HepG2 (cell line): ENCODE data around the gene CD200. TPM values are rescaled to one million over a fixed set of nuclear protein-coding genes. Genes with fewer than 3 reads are reported as not detected.

ENCODE experiments used
- ATAC-seq: fragments of 200-7000 bp; cut with Tn5 transposase; 3 replicates; pipeline ENCODE4 v1.9.1; 2020; ENCODE audit warnings: mild to moderate bottlenecking, moderate library complexity
- BruUV-seq: library from RNA; stranded (reverse); fragments of 400-500 nt; replicated peaks from 2 replicates; lab custom pipeline; 2021; lab: Mats Ljungman, UMichigan
- CTCF ChIA-PET: fragments of 300-600 bp; formaldehyde crosslinking; extraction: SDS; loops from one replicate; lab custom pipeline; 2021; ENCODE audit warnings: low total read pairs, inconsistent platforms, low intra/inter-chr PET ratio; lab: Yijun Ruan, JAX
- POLR2A ChIA-PET: fragments of 350-600 bp; sonication (Branson Sonifier 250); formaldehyde crosslinking; loops from one replicate; lab custom pipeline; 2020; ENCODE audit warnings: antibody characterized with exemption, inconsistent platforms; lab: Yijun Ruan, JAX
- DNase-seq: peaks from one replicate; pipeline ENCODE4 v3.0.0-alpha.2; 2015; ENCODE audit warnings: low spot score
- FAIRE-seq: peaks from 3 replicates; lab custom pipeline; 2011; peaks lifted over from hg19 to GRCh38; lab: Jason Lieb, UNC
- H2AFZ ChIP-seq: one replicate; pipeline ENCODE4 v1.6.1; 2011; ENCODE audit warnings: low read length, inconsistent platforms
- H3K27ac ChIP-seq: fragments of 300-600 bp; 3 replicates; pipeline ENCODE4 v1.8.0; 2011; ENCODE audit warnings: mixed run types, mild to moderate bottlenecking, mixed read lengths, low read length, inconsistent platforms; ENCODE audit not compliant: insufficient read depth; ENCODE audit errors: extremely low read length
- H3K27me3 ChIP-seq, 2 experiments: fragments of 200-600 bp in 1 of 2; 2 replicates in 1 of 2; 3 replicates in 1 of 2; pipeline versions ENCODE4 v1.6.0 to v1.8.0; 2011; ENCODE audit warnings: low read length in 2 of 2, mild to moderate bottlenecking in 2 of 2, moderate library complexity in 2 of 2, inconsistent platforms in 1 of 2; ENCODE audit not compliant: insufficient read depth in 2 of 2, control insufficient read depth in 1 of 2
- H3K36me3 ChIP-seq, 2 experiments: fragments of 200-600 bp in 1 of 2; replicated peaks in 1 of 2; 2 replicates in 1 of 2; 3 replicates in 1 of 2; pipeline versions ENCODE4 v1.5.1 to v1.8.0; 2011; ENCODE audit warnings: low read length in 2 of 2, inconsistent platforms in 1 of 2; ENCODE audit not compliant: insufficient read depth in 2 of 2, control insufficient read depth in 1 of 2
- H3K4me1 ChIP-seq: 2 replicates; pipeline ENCODE4 v1.5.1; 2012; ENCODE audit warnings: low read length, inconsistent platforms; ENCODE audit not compliant: insufficient read depth
- H3K4me2 ChIP-seq: 2 replicates; pipeline ENCODE4 v1.6.0; 2011; ENCODE audit warnings: low read depth, low read length, inconsistent platforms
- H3K4me3 ChIP-seq, 3 experiments: fragments of 200-600 bp in 1 of 3; sonication (generic), shearing (Covaris generic) in 1 of 3; replicated peaks in 1 of 3; 2 replicates each; pipeline ENCODE4 v1.5.1; 2011 to 2016; ENCODE audit warnings: low read length in 3 of 3, inconsistent platforms in 2 of 3, low read depth in 2 of 3, mild to moderate bottlenecking in 2 of 3, control low read depth in 1 of 3, mixed read lengths in 1 of 3; ENCODE audit not compliant: insufficient read depth in 1 of 3
- H3K79me2 ChIP-seq: one replicate; pipeline ENCODE4 v1.6.1; 2011; ENCODE audit warnings: low read length, inconsistent platforms; ENCODE audit not compliant: insufficient read depth
- H3K9ac ChIP-seq: 2 replicates; pipeline ENCODE4 v1.6.0; 2011; ENCODE audit warnings: mild to moderate bottlenecking, low read depth, low read length, inconsistent platforms; ENCODE audit not compliant: insufficient read depth
- H3K9me3 ChIP-seq: 2 replicates; pipeline ENCODE4 v1.5.1; 2012; ENCODE audit warnings: mild to moderate bottlenecking, low read length
- H4K20me1 ChIP-seq: 2 replicates; pipeline ENCODE4 v1.6.0; 2011; ENCODE audit warnings: inconsistent platforms, mild to moderate bottlenecking, low read length, moderate library complexity; ENCODE audit not compliant: insufficient read depth
- DBP ChIP-seq: sonication (generic); formaldehyde crosslinking; IDR thresholded peaks from 2 replicates; pipeline ENCODE4 v1.4.0; 2020; ENCODE audit warnings: missing genetic modification reagents; ENCODE audit errors: not compliant biosample characterization
- ELF1 ChIP-seq: sonication (generic); formaldehyde crosslinking; IDR thresholded peaks from 2 replicates; pipeline ENCODE4 v1.4.0; 2020; ENCODE audit warnings: missing genetic modification reagents
- HNF4A ChIP-seq: sonication (generic); formaldehyde crosslinking; IDR thresholded peaks from 2 replicates; pipeline ENCODE4 v1.4.0; 2020; ENCODE audit warnings: missing genetic modification reagents
- MLLT10 ChIP-seq: sonication (generic); formaldehyde crosslinking; IDR thresholded peaks from 2 replicates; pipeline ENCODE4 v1.4.0; 2020; ENCODE audit warnings: missing genetic modification reagents
- NFKB2 ChIP-seq: sonication (generic); formaldehyde crosslinking; IDR thresholded peaks from 2 replicates; pipeline ENCODE4 v1.4.0; 2020; ENCODE audit warnings: missing genetic modification reagents, borderline replicate concordance
- PPARG ChIP-seq: conservative IDR thresholded peaks from 2 replicates; pipeline ENCODE4 v1.6.1; 2016; ENCODE audit warnings: missing biosample characterization, missing genetic modification reagents
- U2AF1 ChIP-seq: fragments of 200-400 bp; formaldehyde crosslinking; optimal IDR thresholded peaks from 2 replicates; pipeline ENCODE3; 2017; ENCODE audit warnings: mild to moderate bottlenecking, low read depth, low read length
- ZNF547 ChIP-seq: sonication (generic); formaldehyde crosslinking; IDR thresholded peaks from 2 replicates; pipeline ENCODE4 v1.5.1; 2020; ENCODE audit warnings: mild to moderate bottlenecking, missing genetic modification reagents
- ZNF737 ChIP-seq: sonication (generic); formaldehyde crosslinking; IDR thresholded peaks from 2 replicates; pipeline ENCODE4 v1.5.0; 2020; ENCODE audit warnings: missing genetic modification reagents, mild to moderate bottlenecking, borderline replicate concordance
- ZNF746 ChIP-seq: sonication (generic); formaldehyde crosslinking; IDR thresholded peaks from 2 replicates; pipeline ENCODE4 v1.8.0; 2022; ENCODE audit warnings: mild to moderate bottlenecking, missing genetic modification reagents
- WGBS: methylation state at CpG from one replicate; pipeline ENCODE4 v1.1.6; 2017; ENCODE audit warnings: low lambda C conversion rate; 5-methylcytosine and 5-hydroxymethylcytosine counted together
- in situ Hi-C: cut with HindIII; loops from 2 replicates; pipeline ENCODE4 v1.10.0; 2017; ENCODE audit warnings: low pct_unique_long_range_greater_than_20kb; ENCODE audit not compliant: extremely low pct_ligation_motif_present
- intact Hi-C: fragments of 100-400 bp; cut with micrococcal nuclease; formaldehyde crosslinking; loops from one replicate; pipeline ENCODE4 v1.10.0; 2022; ENCODE audit not compliant: unreplicated experiment
- polyA plus RNA-seq, 8 experiments: library from polyadenylated mRNA; depleted of rRNA in 3 of 8; stranded (reverse) in 7 of 8; unstranded in 1 of 8; fragments of >200 nt; fragmentation: Illumina TruSeq in 4 of 8; extraction: Trizol in 4 of 8; gene quantifications; 2 replicates each; pipeline versions ENCODE4 v1.2.1 to v1.2.3, GENCODE V29; 2011 to 2016; ENCODE audit warnings: low read depth in 4 of 8, missing spikeins in 1 of 8, mixed read lengths in 1 of 8; ENCODE audit not compliant: insufficient read depth in 1 of 8
- total RNA-seq, 5 experiments: library from RNA; depleted of rRNA; stranded (reverse); fragments of >200 nt; fragmentation: Illumina TruSeq; extraction: Trizol; gene quantifications; 2 replicates each; pipeline ENCODE4 v1.2.3, GENCODE V29; 2016; ENCODE audit warnings: low read depth in 1 of 5
- TF ChIP-seq, protein P1 (sequence below): sonication (generic); formaldehyde crosslinking; IDR thresholded peaks from 2 replicates; pipeline ENCODE4 v1.9.0; 2021; ENCODE audit warnings: mild to moderate bottlenecking, missing genetic modification reagents
- TF ChIP-seq, protein P2 (sequence below): sonication (generic); formaldehyde crosslinking; IDR thresholded peaks from 2 replicates; pipeline ENCODE4 v1.8.1; 2023; ENCODE audit warnings: mild to moderate bottlenecking, moderate library complexity, missing genetic modification reagents

Gene CD200
- total and polyA plus RNA-seq, 2 of the 13 experiments (the other 11 are each of a cell fraction or from before 2014, with no cell fraction given): not detected

DNA sequence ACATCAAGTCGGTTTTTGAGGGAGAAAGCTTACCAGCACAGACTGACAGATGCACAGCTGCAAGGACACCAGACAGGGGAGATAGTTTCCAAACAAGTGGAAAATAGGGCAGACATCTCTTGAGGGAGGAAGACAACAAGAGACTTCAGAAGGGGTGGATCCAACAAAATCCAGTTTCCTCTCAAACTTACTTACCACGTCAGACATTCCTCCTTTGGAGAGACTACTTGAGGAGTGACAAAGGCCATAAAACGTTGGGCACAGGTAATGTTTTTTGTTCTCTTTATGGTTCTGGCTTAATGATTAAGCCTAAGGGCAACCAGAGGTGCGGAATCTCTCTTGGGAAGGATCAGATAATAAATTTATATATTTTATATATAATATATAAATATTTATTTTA is 76.1 kb downstream of the CD200 start:
- H3K4me1 ChIP-seq: no peaks in the 10 kb centered on the region
- no peak overlapping the region for H2AFZ ChIP-seq
- FAIRE-seq (no peak), DNase-seq (no peak), ATAC-seq (no peak)
- H3K4me2 ChIP-seq: no peak overlapping the region
- no peaks in the 10 kb centered on the region for H3K27me3 ChIP-seq
- no peaks in the 10 kb centered on the region for H3K9me3 ChIP-seq
- H3K9ac ChIP-seq: no peak overlapping the region
- 1% methylated on average over 4 of the region's 4 CpGs for WGBS
- H3K4me3 ChIP-seq: no peak overlapping the region
- ChIA-PET POLR2A (no interaction called here), CTCF (no interaction called here)
- BruUV-seq: no TSS peak
- H3K27ac ChIP-seq: no peak overlapping the region
- no peaks in the 10 kb centered on the region for H3K79me2 ChIP-seq
- in situ Hi-C loops: no loop called here
- intact Hi-C loops: no loop called here
- TF ChIP-seq ZNF746 (CRISPR knock-in tag) (no peak), HNF4A (no peak), ZNF547 (no peak), ELF1 (no peak), MLLT10 (CRISPR knock-in tag) (no peak), U2AF1 (no peak), PPARG (CRISPR knock-in tag) (no peak), DBP (CRISPR knock-in tag) (no peak), NFKB2 (CRISPR knock-in tag) (no peak), ZNF737 (CRISPR knock-in tag) (no peak)
- H3K36me3 ChIP-seq: no peaks in the 10 kb centered on the region
- no peaks in the 10 kb centered on the region for H4K20me1 ChIP-seq

DNA sequence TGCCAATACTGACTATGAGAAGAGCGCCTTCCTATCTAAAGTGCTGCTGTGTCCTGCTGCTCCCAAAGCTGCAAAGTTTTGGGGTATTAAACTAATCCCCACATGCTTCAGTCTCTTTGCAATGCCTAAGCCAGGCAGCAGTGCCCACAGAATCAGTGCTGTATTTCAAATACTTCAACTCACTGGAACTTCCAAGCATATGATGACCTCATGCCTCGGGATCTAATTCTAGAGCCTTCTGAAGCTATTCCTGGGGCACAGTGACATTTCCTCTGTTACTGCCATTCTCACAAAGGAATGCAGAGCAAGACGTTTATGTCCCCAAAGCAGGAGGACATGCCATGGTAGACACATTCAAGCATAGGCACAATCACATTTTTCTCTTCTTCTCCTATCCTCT is 78.5 kb downstream of the CD200 start:
- in situ Hi-C loops (no loop called here), intact Hi-C loops (no loop called here)
- no TSS peak for BruUV-seq
- H3K27ac ChIP-seq: no peak overlapping the region
- H3K27me3 ChIP-seq: no peaks in the 10 kb centered on the region
- DNase-seq (no peak), FAIRE-seq (no peak), ATAC-seq (no peak)
- no peaks in the 10 kb centered on the region for H4K20me1 ChIP-seq
- ChIA-PET POLR2A (no interaction called here), CTCF (no interaction called here)
- H3K4me3 ChIP-seq: no peak overlapping the region
- no peaks in the 10 kb centered on the region for H3K9me3 ChIP-seq
- no peak overlapping the region for H3K4me2 ChIP-seq
- H2AFZ ChIP-seq: no peak overlapping the region
- 22% methylated on average over 3 of the region's 3 CpGs for WGBS
- H3K4me1 ChIP-seq: no peaks in the 10 kb centered on the region
- H3K79me2 ChIP-seq: no peaks in the 10 kb centered on the region
- no peak overlapping the region for H3K9ac ChIP-seq
- H3K36me3 ChIP-seq: no peaks in the 10 kb centered on the region
- TF ChIP-seq, protein P1, sequence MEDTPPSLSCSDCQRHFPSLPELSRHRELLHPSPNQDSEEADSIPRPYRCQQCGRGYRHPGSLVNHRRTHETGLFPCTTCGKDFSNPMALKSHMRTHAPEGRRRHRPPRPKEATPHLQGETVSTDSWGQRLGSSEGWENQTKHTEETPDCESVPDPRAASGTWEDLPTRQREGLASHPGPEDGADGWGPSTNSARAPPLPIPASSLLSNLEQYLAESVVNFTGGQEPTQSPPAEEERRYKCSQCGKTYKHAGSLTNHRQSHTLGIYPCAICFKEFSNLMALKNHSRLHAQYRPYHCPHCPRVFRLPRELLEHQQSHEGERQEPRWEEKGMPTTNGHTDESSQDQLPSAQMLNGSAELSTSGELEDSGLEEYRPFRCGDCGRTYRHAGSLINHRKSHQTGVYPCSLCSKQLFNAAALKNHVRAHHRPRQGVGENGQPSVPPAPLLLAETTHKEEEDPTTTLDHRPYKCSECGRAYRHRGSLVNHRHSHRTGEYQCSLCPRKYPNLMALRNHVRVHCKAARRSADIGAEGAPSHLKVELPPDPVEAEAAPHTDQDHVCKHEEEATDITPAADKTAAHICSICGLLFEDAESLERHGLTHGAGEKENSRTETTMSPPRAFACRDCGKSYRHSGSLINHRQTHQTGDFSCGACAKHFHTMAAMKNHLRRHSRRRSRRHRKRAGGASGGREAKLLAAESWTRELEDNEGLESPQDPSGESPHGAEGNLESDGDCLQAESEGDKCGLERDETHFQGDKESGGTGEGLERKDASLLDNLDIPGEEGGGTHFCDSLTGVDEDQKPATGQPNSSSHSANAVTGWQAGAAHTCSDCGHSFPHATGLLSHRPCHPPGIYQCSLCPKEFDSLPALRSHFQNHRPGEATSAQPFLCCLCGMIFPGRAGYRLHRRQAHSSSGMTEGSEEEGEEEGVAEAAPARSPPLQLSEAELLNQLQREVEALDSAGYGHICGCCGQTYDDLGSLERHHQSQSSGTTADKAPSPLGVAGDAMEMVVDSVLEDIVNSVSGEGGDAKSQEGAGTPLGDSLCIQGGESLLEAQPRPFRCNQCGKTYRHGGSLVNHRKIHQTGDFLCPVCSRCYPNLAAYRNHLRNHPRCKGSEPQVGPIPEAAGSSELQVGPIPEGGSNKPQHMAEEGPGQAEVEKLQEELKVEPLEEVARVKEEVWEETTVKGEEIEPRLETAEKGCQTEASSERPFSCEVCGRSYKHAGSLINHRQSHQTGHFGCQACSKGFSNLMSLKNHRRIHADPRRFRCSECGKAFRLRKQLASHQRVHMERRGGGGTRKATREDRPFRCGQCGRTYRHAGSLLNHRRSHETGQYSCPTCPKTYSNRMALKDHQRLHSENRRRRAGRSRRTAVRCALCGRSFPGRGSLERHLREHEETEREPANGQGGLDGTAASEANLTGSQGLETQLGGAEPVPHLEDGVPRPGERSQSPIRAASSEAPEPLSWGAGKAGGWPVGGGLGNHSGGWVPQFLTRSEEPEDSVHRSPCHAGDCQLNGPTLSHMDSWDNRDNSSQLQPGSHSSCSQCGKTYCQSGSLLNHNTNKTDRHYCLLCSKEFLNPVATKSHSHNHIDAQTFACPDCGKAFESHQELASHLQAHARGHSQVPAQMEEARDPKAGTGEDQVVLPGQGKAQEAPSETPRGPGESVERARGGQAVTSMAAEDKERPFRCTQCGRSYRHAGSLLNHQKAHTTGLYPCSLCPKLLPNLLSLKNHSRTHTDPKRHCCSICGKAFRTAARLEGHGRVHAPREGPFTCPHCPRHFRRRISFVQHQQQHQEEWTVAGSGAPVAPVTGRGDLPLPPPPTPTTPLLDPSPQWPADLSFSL (CRISPR knock-in tag): no peak
- TF ChIP-seq, protein P2, sequence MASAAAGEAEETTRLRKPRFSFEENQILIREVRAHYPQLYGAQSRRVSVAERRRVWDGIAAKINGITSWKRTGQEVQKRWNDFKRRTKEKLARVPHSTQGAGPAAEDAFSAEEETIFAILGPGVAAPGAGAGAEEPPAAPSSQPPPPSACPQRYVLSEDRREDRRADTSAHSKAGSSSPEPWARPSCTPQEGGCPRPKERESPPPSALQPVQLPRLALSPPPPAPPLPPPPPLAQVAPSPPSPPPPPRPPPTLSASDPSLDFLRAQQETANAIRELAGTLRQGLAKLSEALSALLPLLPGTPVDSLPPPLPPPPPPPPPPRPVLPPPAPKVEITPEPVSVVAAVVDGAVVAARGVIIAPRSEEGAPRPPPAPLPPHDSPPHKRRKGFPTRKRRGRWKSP (CRISPR knock-in tag): no peak
